ENCODE data around the gene TCF25. TPM values are rescaled to one million over a fixed set of nuclear protein-coding genes. Genes with fewer than 3 reads are reported as not detected.
"Not testable (repeated sequence)": the region's sequence is repeated elsewhere in the genome, so short reads cannot be mapped to it uniquely, and the experiment has no call there.

The TCF25 gene
- total RNA-seq, 1 experiment from 2014 or later, result 79.6 TPM

DNA sequence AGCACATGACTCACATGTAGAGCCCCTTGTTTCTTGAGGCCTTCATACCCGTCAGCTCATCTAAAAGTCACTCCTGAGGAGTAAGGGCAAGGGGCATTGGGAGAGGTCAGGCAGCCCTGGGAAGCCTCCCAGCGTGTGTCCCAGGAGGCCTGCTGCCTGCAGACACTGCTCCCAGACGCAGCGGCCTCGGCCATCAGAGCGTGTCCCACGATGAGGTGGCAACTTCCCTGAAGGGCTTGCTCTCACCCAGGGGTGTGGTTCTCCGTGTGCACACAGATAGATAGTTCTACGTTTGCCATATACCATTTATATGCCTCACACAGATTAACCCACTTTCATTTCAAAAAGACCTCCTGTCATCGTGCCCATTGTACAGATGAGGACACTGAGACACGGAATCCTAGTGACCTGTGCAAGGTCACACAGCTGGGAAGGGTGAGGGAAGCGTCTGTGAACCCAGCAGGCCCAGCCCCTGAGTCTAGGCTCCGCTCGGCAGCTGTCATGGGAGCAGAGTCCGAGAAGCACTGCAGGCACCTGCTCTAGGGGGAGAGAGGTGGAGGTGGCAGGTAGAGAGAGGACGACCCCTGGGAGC is 58.0 kb downstream of the TCF25 start:
- Histone ChIP-seq H3K27ac (ENCODE audit: low read length) (no peak overlapping the region), H2AFZ (ENCODE audit: low read length) (no peak overlapping the region), H3K9me2 (replicated peaks; ENCODE audit: low read length) (no peaks in the 10 kb centered on the region), H3K4me2 (ENCODE audit: low read length) (no peak overlapping the region), H3K27me3 (ENCODE audit: low read length) (no peaks in the 10 kb centered on the region), H3K79me2 (ENCODE audit: low read length) (no peaks in the 10 kb centered on the region), H3K36me3 (ENCODE audit: low read depth, low read length) (peaks cover 5% of the 10 kb centered on the region; the same call in 1 of the 2 replicates), H3K9me3 (ENCODE audit: low read length) (no peaks in the 10 kb centered on the region), H3K9ac (ENCODE audit: low read length) (no peak overlapping the region), H3K4me1 (ENCODE audit: insufficient read depth, low read length) (no peaks in the 10 kb centered on the region), H3K4me3 (ENCODE audit: low read length) (no peak overlapping the region), H3F3A (ENCODE audit: low read length, unreplicated experiment) (no peaks in the 10 kb centered on the region), H4K20me1 (ENCODE audit: low read length) (peaks cover 4% of the 10 kb centered on the region; the same call in 1 of the 2 replicates)
- TF ChIP-seq EZH2phosphoT487 (IDR thresholded peaks at IDR 0.05; ENCODE audit: borderline replicate concordance, low read length) (no peak), EZH2 (IDR thresholded peaks at IDR 0.05; ENCODE audit: low read length, unreplicated experiment) (no peak)
- TF ChIP-seq, protein P1, sequence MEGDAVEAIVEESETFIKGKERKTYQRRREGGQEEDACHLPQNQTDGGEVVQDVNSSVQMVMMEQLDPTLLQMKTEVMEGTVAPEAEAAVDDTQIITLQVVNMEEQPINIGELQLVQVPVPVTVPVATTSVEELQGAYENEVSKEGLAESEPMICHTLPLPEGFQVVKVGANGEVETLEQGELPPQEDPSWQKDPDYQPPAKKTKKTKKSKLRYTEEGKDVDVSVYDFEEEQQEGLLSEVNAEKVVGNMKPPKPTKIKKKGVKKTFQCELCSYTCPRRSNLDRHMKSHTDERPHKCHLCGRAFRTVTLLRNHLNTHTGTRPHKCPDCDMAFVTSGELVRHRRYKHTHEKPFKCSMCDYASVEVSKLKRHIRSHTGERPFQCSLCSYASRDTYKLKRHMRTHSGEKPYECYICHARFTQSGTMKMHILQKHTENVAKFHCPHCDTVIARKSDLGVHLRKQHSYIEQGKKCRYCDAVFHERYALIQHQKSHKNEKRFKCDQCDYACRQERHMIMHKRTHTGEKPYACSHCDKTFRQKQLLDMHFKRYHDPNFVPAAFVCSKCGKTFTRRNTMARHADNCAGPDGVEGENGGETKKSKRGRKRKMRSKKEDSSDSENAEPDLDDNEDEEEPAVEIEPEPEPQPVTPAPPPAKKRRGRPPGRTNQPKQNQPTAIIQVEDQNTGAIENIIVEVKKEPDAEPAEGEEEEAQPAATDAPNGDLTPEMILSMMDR (conservative IDR thresholded peaks at IDR 0.05; ENCODE audit: low read depth, low read length), result no peak
- intact Hi-C loops (cut with micrococcal nuclease), result no loop called here
- no TSS peak for BruUV-seq (replicated peaks)
- DNase-seq, result no peak
- CTCF ChIA-PET, result no interaction called here
- POLR2A ChIA-PET (ENCODE audit: unreplicated experiment), result no interaction called here
- no peak for ATAC-seq

DNA sequence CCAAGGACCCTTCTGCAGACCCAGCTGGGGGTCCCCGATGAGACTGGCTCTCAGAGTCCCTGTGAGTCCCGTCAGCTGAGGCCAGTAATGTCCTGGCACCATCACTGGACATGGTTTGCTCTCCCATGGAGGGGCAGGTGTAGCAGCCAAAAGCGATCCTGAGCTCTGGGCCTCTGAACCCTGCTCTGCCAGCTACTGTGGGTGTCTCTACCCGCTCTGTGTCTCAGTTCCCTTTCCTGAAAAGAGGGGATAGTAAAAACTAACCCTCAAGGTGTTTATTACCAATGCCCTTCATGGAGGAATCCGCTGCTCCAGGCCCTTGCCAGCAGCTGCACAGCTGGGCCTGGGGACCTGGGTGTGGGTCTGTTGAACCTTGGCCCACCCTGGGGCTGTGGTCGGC is 58.6 kb downstream of the TCF25 start:
- no peaks in the 10 kb centered on the region for H3K9me2 ChIP-seq (replicated peaks; ENCODE audit: low read length)
- H3K27me3 ChIP-seq (ENCODE audit: low read length), result no peaks in the 10 kb centered on the region
- POLR2A ChIA-PET (ENCODE audit: unreplicated experiment), result no interaction called here
- H3K27ac ChIP-seq (ENCODE audit: low read length), result no peak overlapping the region
- H3K36me3 ChIP-seq (ENCODE audit: low read depth, low read length), result peaks cover 5% of the 10 kb centered on the region; the same call in 1 of the 2 replicates
- no peaks in the 10 kb centered on the region for H3K79me2 ChIP-seq (ENCODE audit: low read length)
- BruUV-seq (replicated peaks), result no TSS peak
- no peak for ATAC-seq
- no peak overlapping the region for H3K4me3 ChIP-seq (ENCODE audit: low read length)
- TF ChIP-seq EZH2phosphoT487 (IDR thresholded peaks at IDR 0.05; ENCODE audit: borderline replicate concordance, low read length) (no peak), EZH2 (IDR thresholded peaks at IDR 0.05; ENCODE audit: low read length, unreplicated experiment) (no peak)
- TF ChIP-seq, protein P1 (conservative IDR thresholded peaks at IDR 0.05; ENCODE audit: low read depth, low read length), result no peak
- H3K4me2 ChIP-seq (ENCODE audit: low read length), result no peak overlapping the region
- no peaks in the 10 kb centered on the region for H3K9me3 ChIP-seq (ENCODE audit: low read length)
- peaks cover 4% of the 10 kb centered on the region; the same call in 1 of the 2 replicates for H4K20me1 ChIP-seq (ENCODE audit: low read length)
- H3K9ac ChIP-seq (ENCODE audit: low read length), result no peak overlapping the region
- H2AFZ ChIP-seq (ENCODE audit: low read length), result no peak overlapping the region
- no peaks in the 10 kb centered on the region for H3K4me1 ChIP-seq (ENCODE audit: insufficient read depth, low read length)
- DNase-seq, result no peak
- intact Hi-C loops (cut with micrococcal nuclease), result no loop called here
- CTCF ChIA-PET, result no interaction called here
- H3F3A ChIP-seq (ENCODE audit: low read length, unreplicated experiment), result no peaks in the 10 kb centered on the region

- H3F3A ChIP-seq (ENCODE audit: low read length, unreplicated experiment); H3K9me2 ChIP-seq (replicated peaks; ENCODE audit: low read length); H3K9ac ChIP-seq (ENCODE audit: low read length); intact Hi-C loops (cut with micrococcal nuclease); H3K4me2 ChIP-seq (ENCODE audit: low read length); H3K27ac ChIP-seq (ENCODE audit: low read length); POLR2A ChIA-PET (ENCODE audit: unreplicated experiment); DNase-seq; H3K27me3 ChIP-seq (ENCODE audit: low read length); H3K79me2 ChIP-seq (ENCODE audit: low read length); H3K9me3 ChIP-seq (ENCODE audit: low read length); H3K36me3 ChIP-seq (ENCODE audit: low read depth, low read length); H2AFZ ChIP-seq (ENCODE audit: low read length); H3K4me1 ChIP-seq (ENCODE audit: insufficient read depth, low read length); H4K20me1 ChIP-seq (ENCODE audit: low read length); BruUV-seq (replicated peaks); CTCF ChIA-PET; ATAC-seq; H3K4me3 ChIP-seq (ENCODE audit: low read length): not testable (repeated sequence)
These were observed 60.6 kb downstream of the TCF25 start for GRCh38 chr16:89934019-89934418.

Data from PC-3 (cell line).